Embryonic facial prominence (tissue), 1 donor: Measurements from ENCODE around the gene THOC5.
"Not testable (repeated sequence)": the region's sequence is repeated elsewhere in the genome, so short reads cannot be mapped to it uniquely, and the experiment has no call there.

ENCODE experiments used
- DNase-seq: peaks from one replicate; pipeline ENCODE4 v3.0.0-alpha.2; 2016; ENCODE audit errors: extremely low spot score

THOC5 gene

GRCh38 chr22:29553351-29554224 lies at the start of gene THOC5:
Gene THOC5, minus strand, starts transcription at chr22:29553757. Its CDS starts 4,610 bp downstream, at chr22:29549147.
- peak; percentile 92 for DNase-seq

- no peak for DNase-seq
These were observed 45.1 kb upstream of the THOC5 start for GRCh38 chr22:29598684-29599020.

GRCh38 chr22:29597871-29598683 lies 44.5 kb upstream of the THOC5 start:
- not testable (repeated sequence) for DNase-seq

- no peak for DNase-seq
These were observed 42.9 kb upstream of the THOC5 start for GRCh38 chr22:29596408-29596807.

- not testable (repeated sequence) for DNase-seq
These were observed 40.9 kb upstream of the THOC5 start for GRCh38 chr22:29594447-29594846.

- no peak for DNase-seq
These were observed 40.4 kb upstream of the THOC5 start for GRCh38 chr22:29593923-29594322.

GRCh38 chr22:29587938-29588699 lies 34.6 kb upstream of the THOC5 start:
- no peak for DNase-seq

- not testable (repeated sequence) for DNase-seq
These were observed 32.7 kb upstream of the THOC5 start for GRCh38 chr22:29586193-29586705.

GRCh38 chr22:29584975-29585374 lies 31.4 kb upstream of the THOC5 start:
- DNase-seq: no peak

- no peak for DNase-seq
These were observed 28.2 kb upstream of the THOC5 start for GRCh38 chr22:29581799-29582198.

- DNase-seq: no peak
These were observed 26.7 kb upstream of the THOC5 start for GRCh38 chr22:29580200-29580810.

GRCh38 chr22:29578462-29579200 lies 25.1 kb upstream of the THOC5 start:
- no peak for DNase-seq

- DNase-seq: no peak
These were observed 21.3 kb upstream of the THOC5 start for GRCh38 chr22:29574762-29575450.

- DNase-seq: no peak
These were observed 17.5 kb upstream of the THOC5 start for GRCh38 chr22:29570912-29571549.

GRCh38 chr22:29570456-29570855 lies 16.9 kb upstream of the THOC5 start:
- DNase-seq: no peak

GRCh38 chr22:29569011-29569678 lies 15.6 kb upstream of the THOC5 start:
- no peak for DNase-seq

GRCh38 chr22:29567338-29567737 lies 13.8 kb upstream of the THOC5 start:
- no peak for DNase-seq

- DNase-seq: not testable (repeated sequence)
These were observed 13.0 kb upstream of the THOC5 start for GRCh38 chr22:29566513-29566912.
